ENCODE measurements around the gene LRPAP1. TPM values are rescaled to one million over a fixed set of nuclear protein-coding genes. Genes with fewer than 3 reads are reported as not detected.
"Not testable (repeated sequence)": the region's sequence is repeated elsewhere in the genome, so short reads cannot be mapped to it uniquely, and the experiment has no call there.

The LRPAP1 gene
- total RNA-seq, 1 donor from 2014 or later, result 80.1 TPM

DNA sequence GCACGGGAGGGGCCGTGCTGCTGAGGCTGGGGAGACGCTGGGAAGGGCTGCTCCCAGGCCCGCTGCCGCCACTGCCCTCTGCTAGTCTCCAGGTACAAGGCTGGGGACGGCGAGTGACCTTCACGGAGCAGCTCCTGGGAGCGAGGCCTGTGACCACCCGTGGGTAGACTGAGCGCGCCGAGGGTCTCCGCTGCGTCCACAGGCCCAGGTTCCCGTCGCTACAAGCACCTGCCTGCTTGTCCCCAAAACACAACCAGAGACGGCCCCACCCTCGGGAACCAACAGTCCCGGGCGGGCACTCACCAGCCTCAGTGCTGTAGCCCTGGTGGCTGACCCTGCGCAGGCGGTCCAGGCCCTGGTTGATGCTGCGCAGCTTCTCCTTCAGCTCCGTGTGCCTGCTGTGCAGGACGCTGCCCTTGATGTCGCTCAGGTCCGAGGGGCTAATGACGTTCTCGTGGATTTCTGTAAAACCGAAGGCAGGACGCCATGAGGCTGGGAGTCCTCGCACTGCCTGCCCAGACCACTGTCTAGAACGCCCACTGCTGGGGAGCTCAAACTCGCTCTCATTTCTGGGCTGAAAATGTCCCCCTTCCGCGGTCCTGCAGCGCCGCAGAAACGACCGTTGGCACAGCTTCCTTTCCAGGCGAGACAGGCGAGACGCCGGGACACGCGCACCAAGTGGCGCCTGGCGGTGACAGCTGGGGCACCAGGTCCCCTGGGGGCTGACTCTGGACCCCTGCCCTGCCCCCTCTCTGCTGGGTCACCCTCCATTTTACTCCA is 14.3 kb downstream of the LRPAP1 start:
- no peak overlapping the region for H3K4me3 Mint-ChIP-seq (ENCODE audit: low read depth)
- no peak for DNase-seq (ENCODE audit: low spot score)
- peaks cover 46% of the 10 kb centered on the region for H3K36me3 Mint-ChIP-seq (ENCODE audit: low read depth)
- no peaks in the 10 kb centered on the region for H3K27me3 Mint-ChIP-seq (ENCODE audit: low read depth)
- H3K27ac Mint-ChIP-seq, result no peak overlapping the region
- H3K9me3 Mint-ChIP-seq, result no peaks in the 10 kb centered on the region
- intact Hi-C loops (cut with micrococcal nuclease), result no loop called here
- H3K4me1 Mint-ChIP-seq (ENCODE audit: low read depth), result no peaks in the 10 kb centered on the region

DNA sequence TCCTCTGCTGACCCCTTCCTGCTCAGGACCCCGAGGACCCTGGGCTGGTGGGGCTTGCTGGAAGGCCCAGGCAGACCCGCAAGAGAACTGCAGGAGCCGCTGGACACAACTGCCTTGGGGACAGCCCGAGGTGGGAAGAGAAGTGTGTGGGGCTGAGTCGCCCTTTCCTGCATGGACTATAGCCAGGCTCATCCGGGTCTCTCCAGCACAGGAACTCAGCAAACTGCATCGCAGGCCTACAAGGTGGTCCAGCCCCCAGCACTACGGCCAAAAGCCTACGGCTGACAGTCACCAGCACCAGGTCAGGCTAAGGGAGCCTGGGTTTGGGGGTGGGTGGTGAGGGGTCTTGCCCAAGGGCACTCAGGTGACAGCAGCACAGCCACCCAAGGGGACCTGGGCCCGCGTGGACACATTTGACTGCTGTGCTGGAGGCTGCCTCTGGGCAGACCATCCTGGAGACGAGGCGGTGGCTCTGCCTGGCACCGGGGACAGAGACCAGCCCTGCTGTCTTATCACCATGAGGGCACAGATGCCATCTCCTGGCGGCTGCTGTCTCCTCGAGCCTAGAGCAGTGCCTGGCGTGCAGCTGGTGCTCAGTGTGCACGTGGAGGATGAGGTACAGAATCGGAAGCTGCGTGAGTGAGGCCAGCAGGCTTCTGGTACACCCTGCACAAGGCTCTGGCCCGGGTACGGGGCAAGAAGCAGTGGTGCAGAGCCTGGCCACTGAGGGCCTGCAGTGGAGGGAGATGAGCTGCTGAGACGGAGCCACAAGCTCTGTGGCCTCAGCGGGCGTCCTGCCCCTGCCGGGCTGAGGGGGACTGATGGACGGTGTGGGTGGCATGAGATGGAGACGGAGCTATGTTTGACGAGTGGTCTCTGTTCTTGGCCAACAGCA is 15.1 kb downstream of the LRPAP1 start:
- DNase-seq (ENCODE audit: low spot score), result no peak
- intact Hi-C loops (cut with micrococcal nuclease), result no loop called here

DNA sequence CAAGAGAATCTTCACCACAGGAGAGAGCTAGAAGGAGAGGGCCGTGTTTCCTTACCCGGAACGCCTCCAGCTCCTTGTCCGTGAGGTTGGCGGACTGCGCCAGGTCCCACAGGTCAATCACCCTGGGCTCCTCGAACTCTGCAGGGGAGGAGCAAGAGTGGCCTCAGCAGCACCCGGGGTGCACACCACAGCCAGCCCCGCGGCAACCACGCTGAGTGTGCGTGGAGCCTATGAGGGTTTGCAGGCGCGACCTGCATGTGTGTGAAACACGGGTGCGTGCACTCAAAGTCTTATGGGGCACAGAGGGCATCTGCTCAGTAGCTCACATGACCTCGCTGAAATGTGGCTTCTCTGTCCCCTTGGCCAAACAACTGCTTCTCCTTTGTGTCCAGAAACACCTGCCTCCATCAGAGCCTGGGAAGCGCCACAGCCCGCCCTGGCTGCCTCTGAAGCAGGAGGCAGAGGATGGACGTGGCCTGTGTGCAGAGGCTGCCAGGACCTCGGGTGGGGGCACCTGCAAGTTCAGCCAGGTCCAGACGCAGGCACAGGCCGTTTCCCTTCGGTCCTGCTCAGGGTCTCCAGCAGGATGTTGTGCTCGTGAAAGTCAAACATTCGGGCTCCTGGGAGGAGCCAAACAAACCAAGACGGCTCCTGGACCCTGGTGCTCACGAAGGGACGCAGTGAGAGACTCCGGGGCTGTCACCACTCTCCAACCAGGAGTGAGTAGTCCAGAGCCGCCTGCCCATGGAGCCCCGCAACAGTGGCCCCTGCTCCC is 16.0 kb downstream of the LRPAP1 start:
- Mint-ChIP-seq H3K4me1 (ENCODE audit: low read depth) (no peaks in the 10 kb centered on the region), H3K4me3 (ENCODE audit: low read depth) (no peak overlapping the region), H3K36me3 (ENCODE audit: low read depth) (peaks cover 54% of the 10 kb centered on the region), H3K27me3 (ENCODE audit: low read depth) (no peaks in the 10 kb centered on the region), H3K27ac (no peak overlapping the region), H3K9me3 (no peaks in the 10 kb centered on the region)
- DNase-seq (ENCODE audit: low spot score), result no peak
- intact Hi-C loops (cut with micrococcal nuclease), result no loop called here

More for the DNA sequence above, 15.1 kb downstream of the LRPAP1 start:
- Mint-ChIP-seq H3K27ac (no peak overlapping the region), H3K27me3 (ENCODE audit: low read depth) (no peaks in the 10 kb centered on the region), H3K4me1 (ENCODE audit: low read depth) (no peaks in the 10 kb centered on the region), H3K9me3 (no peaks in the 10 kb centered on the region), H3K4me3 (ENCODE audit: low read depth) (no peak overlapping the region), H3K36me3 (ENCODE audit: low read depth) (peaks cover 54% of the 10 kb centered on the region)

DNA sequence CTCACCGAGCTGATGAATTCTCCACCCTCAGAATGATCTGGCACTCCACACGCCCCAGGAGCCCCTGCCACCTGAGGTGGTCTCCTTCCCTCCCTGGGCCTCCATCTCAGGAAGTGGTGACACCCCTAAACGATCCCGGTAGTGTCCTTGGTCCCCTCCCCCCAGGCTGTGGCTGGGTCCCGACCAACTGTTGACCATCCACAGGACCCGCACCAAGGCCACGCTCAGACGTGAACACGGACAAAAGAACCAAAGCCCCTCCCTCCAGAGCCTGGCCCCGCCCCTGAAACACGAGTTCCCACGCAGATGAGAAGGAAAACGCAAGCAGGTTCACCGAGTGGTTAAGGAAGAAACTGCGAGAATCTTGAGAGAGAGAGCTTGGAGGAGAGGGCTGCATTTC is 16.6 kb downstream of the LRPAP1 start:
- no peak for DNase-seq (ENCODE audit: low spot score)
- Mint-ChIP-seq H3K36me3 (ENCODE audit: low read depth) (peaks cover 59% of the 10 kb centered on the region), H3K4me1 (ENCODE audit: low read depth) (no peaks in the 10 kb centered on the region), H3K27ac (no peak overlapping the region), H3K27me3 (ENCODE audit: low read depth) (no peaks in the 10 kb centered on the region), H3K9me3 (no peaks in the 10 kb centered on the region), H3K4me3 (ENCODE audit: low read depth) (no peak overlapping the region)
- intact Hi-C loops (cut with micrococcal nuclease), result no loop called here

DNA sequence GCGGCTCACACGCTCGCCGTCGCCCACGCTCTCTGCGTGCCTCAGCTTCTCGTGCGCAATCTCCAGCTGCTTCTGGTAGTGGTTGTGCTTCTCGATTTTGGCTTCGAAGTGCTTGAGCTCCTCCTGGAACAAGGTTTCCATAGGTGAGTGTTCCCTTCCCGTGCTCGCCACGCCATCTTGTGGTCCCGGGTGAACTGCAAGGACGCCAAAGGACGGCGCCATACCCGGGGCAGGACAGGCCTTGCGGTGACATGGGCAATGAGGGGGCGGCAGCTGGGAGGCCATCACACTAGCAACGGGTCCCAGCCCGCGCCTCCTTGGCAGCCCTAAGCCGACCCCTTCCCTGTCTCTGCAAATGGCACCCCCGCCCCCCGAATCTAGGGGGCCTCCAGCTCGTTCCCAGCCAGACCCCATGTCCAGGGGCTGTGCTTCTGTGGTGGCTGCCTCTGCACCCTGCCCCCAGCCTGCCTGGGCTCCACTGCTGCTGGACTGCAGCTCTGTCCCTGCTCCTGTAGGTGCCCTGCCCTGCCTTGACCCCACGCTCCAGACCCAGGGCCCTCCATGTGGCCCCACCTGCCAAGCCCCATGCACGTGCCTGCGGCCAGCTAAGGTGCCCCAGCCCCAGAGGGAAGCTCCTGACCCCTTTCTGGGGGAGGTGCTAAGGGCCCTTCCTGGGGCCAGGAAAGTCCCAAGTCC is 17.3 kb downstream of the LRPAP1 start:
- H3K4me1 Mint-ChIP-seq (ENCODE audit: low read depth), result no peaks in the 10 kb centered on the region
- peaks cover 65% of the 10 kb centered on the region for H3K36me3 Mint-ChIP-seq (ENCODE audit: low read depth)
- no peak for DNase-seq (ENCODE audit: low spot score)
- intact Hi-C loops (cut with micrococcal nuclease), result no loop called here
- no peaks in the 10 kb centered on the region for H3K9me3 Mint-ChIP-seq
- H3K27ac Mint-ChIP-seq, result no peak overlapping the region
- H3K4me3 Mint-ChIP-seq (ENCODE audit: low read depth), result no peak overlapping the region
- no peaks in the 10 kb centered on the region for H3K27me3 Mint-ChIP-seq (ENCODE audit: low read depth)

DNA sequence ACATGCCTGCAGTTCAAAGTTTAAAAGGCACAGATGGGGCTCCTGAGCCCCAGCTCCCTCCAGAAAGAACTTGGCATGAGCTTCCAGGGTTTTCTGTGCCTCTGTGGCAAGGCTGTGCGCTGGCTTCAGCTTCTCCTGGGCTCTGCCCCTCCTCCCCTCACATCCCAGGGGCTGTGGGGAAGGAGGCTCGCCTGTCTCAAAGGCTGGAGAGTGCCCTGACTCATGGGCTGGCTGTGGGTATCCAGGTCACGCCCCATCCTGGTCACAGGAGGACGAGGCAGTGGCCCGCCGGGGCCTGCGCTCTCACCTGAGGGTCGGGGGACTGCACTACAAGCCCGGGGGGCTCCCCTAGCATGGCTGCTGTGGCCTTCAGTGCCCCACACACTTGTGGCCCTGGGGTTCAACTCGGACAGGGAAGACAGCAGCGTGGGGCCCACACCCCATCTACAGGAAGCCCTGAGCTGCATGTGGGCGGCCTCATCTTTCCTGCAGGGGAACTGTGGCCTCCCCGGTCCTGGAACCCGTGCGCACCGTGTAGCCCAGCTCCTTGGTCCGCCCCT is 17.9 kb downstream of the LRPAP1 start:
- Mint-ChIP-seq H3K36me3 (ENCODE audit: low read depth) (peaks cover 62% of the 10 kb centered on the region), H3K4me3 (ENCODE audit: low read depth) (no peak overlapping the region), H3K4me1 (ENCODE audit: low read depth) (no peaks in the 10 kb centered on the region), H3K27ac (no peak overlapping the region), H3K27me3 (ENCODE audit: low read depth) (no peaks in the 10 kb centered on the region), H3K9me3 (no peaks in the 10 kb centered on the region)
- no peak for DNase-seq (ENCODE audit: low spot score)
- intact Hi-C loops (cut with micrococcal nuclease), result no loop called here

DNA sequence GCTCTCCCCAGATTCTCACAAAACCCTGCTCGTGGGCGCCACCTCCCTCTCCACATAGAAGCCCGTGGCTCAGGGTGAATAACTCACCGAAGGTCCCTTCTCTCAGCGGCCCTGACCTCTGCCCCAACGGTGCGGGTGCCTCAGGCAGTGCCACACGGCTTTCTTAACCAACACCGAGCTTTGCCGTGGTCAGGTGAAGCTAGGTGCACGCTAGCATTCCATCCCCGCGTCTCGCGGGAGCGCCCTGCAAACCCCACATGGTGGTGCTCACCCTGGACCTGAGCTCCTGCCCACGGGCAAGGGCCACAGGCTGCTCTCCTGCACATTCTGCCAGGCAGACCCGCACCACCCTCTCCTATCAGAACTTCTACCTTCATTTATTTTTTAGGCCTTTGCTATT is 18.4 kb downstream of the LRPAP1 start:
- H3K27me3 Mint-ChIP-seq (ENCODE audit: low read depth), result no peaks in the 10 kb centered on the region
- no peak for DNase-seq (ENCODE audit: low spot score)
- intact Hi-C loops (cut with micrococcal nuclease), result no loop called here
- H3K27ac Mint-ChIP-seq, result no peak overlapping the region
- H3K36me3 Mint-ChIP-seq (ENCODE audit: low read depth), result peaks cover 60% of the 10 kb centered on the region
- no peaks in the 10 kb centered on the region for H3K4me1 Mint-ChIP-seq (ENCODE audit: low read depth)
- H3K9me3 Mint-ChIP-seq, result no peaks in the 10 kb centered on the region
- no peak overlapping the region for H3K4me3 Mint-ChIP-seq (ENCODE audit: low read depth)

DNA sequence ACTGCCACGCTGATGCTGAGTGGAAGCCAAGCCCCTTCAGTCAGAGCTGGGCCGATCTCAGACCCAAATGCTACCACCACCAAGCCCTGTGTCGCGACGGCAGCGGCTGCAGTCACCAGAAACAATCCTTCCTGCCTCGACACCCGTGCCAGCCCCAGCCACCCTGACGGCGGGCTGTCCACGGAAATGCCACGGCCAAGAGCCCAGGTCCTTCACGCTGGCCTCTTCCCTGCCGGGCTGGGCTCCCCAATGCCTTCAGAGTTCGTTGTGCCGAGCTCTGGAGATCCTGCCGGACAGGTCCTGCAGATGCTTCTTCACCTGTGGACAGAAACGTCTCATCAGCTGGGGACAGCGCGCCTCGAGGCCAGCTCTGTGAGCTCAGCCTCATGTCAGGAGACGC is 19.5 kb downstream of the LRPAP1 start:
- no peak for DNase-seq (ENCODE audit: low spot score)
- no peak overlapping the region for H3K4me3 Mint-ChIP-seq (ENCODE audit: low read depth)
- H3K27ac Mint-ChIP-seq, result no peak overlapping the region
- peaks cover 68% of the 10 kb centered on the region for H3K36me3 Mint-ChIP-seq (ENCODE audit: low read depth)
- no peaks in the 10 kb centered on the region for H3K9me3 Mint-ChIP-seq
- intact Hi-C loops (cut with micrococcal nuclease), result no loop called here
- no peaks in the 10 kb centered on the region for H3K4me1 Mint-ChIP-seq (ENCODE audit: low read depth)
- H3K27me3 Mint-ChIP-seq (ENCODE audit: low read depth), result no peaks in the 10 kb centered on the region

DNA sequence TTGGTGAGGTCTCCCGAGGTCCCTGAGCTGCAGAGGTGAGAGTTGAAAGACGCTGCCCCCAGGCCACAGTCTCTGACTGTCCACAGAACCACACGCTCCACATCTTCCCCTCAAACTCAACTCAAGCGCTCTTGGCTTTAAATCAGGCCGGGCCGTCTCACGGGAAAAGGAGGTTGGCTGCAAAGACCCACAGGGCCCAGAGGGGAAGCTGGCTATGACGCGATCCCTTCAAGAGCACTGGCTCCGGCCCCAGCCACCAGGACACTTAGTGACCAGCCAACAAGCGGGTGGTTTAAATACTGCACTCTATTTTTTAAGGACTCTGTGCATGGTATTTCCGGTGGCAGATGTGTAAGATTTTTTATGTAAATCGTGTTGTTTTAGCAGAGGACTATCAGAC is 19.9 kb downstream of the LRPAP1 start:
- Mint-ChIP-seq H3K4me3 (ENCODE audit: low read depth) (no peak overlapping the region), H3K36me3 (ENCODE audit: low read depth) (peaks cover 68% of the 10 kb centered on the region), H3K27ac (no peak overlapping the region), H3K27me3 (ENCODE audit: low read depth) (no peaks in the 10 kb centered on the region), H3K9me3 (no peaks in the 10 kb centered on the region), H3K4me1 (ENCODE audit: low read depth) (peaks cover 2% of the 10 kb centered on the region)
- no peak for DNase-seq (ENCODE audit: low spot score)
- intact Hi-C loops (cut with micrococcal nuclease), result no loop called here

DNA sequence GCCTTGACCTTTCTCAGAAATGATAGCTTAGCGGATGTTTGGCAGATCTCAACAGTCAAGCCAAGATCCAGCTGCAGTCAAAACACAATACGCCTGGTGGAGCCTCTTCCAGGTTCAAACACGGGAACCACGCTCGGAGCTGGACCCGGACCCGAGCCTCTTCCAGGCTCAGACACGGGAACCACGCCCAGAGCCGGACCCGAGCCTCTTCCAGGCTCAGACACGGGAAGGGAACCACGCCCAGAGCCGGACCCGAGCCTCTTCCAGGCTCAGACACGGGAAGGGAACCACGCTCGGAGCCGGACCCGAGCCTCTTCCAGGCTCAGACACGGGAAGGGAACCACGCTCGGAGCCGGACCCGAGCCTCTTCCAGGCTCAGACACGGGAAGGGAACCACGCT is 20.6 kb downstream of the LRPAP1 start:
- H3K27me3 Mint-ChIP-seq (ENCODE audit: low read depth), result not testable (repeated sequence)

DNA sequence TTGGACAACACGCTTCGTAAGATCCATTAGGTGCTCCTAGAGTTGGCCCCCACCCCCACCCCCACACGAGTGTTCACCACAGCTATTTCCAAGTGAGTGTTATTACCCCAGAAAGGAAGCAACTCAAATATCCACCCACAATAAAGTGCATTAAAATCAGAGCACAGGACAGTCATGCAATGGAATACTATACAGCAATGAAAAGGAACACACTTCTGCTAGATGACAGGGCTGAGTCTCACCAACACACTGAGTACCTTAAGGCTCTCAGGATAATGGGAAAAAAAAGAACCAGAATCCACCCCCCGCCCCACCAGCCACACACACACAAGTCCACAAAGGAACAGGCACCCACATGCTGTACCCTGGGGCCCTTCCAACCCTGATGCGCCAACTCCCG is 21.0 kb downstream of the LRPAP1 start:
- H3K9me3 Mint-ChIP-seq, result no peaks in the 10 kb centered on the region
- H3K4me3 Mint-ChIP-seq (ENCODE audit: low read depth), result no peak overlapping the region
- H3K27me3 Mint-ChIP-seq (ENCODE audit: low read depth), result no peaks in the 10 kb centered on the region
- DNase-seq (ENCODE audit: low spot score), result no peak
- intact Hi-C loops (cut with micrococcal nuclease), result no loop called here
- H3K36me3 Mint-ChIP-seq (ENCODE audit: low read depth), result peaks cover 70% of the 10 kb centered on the region
- H3K27ac Mint-ChIP-seq, result no peak overlapping the region
- peaks cover 2% of the 10 kb centered on the region for H3K4me1 Mint-ChIP-seq (ENCODE audit: low read depth)

More for the DNA sequence above, 20.6 kb downstream of the LRPAP1 start:
- intact Hi-C loops (cut with micrococcal nuclease); H3K4me3 Mint-ChIP-seq (ENCODE audit: low read depth); H3K4me1 Mint-ChIP-seq (ENCODE audit: low read depth); H3K27ac Mint-ChIP-seq; DNase-seq (ENCODE audit: low spot score); H3K9me3 Mint-ChIP-seq: not testable (repeated sequence)
- peaks cover 68% of the 10 kb centered on the region for H3K36me3 Mint-ChIP-seq (ENCODE audit: low read depth)

DNA sequence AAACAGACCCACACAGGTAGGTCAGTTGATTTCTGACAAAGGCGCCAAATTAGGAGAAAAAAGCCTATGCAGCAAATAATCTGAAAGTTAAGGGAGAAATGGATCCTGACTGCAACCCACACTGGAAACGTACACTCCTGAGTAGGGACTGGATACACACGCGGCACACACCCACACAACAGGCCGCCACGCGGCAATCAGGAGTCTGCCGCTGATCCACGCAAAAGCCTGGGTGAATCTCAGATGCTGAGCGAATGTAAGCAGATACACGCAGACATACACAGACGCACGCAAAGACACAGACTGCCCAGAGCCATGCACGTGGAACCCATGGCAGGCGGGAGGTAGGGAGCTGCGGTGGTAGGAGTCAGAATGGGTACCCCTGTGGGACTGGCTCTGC is 21.7 kb downstream of the LRPAP1 start:
- H3K27ac Mint-ChIP-seq, result no peak overlapping the region

More for the DNA sequence above, 21.7 kb downstream of the LRPAP1 start:
- Mint-ChIP-seq H3K27me3 (ENCODE audit: low read depth) (no peaks in the 10 kb centered on the region), H3K9me3 (no peaks in the 10 kb centered on the region), H3K4me1 (ENCODE audit: low read depth) (peaks cover 2% of the 10 kb centered on the region), H3K36me3 (ENCODE audit: low read depth) (peaks cover 65% of the 10 kb centered on the region), H3K4me3 (ENCODE audit: low read depth) (no peak overlapping the region)
- intact Hi-C loops (cut with micrococcal nuclease), result no loop called here
- no peak for DNase-seq (ENCODE audit: low spot score)
